Mucosa of rectum (tissue), 2 donors: ENCODE measurements around the gene GGT1.

ENCODE experiments used
- H3K27ac ChIP-seq, 2 donors: one replicate each; pipeline ENCODE4 v1.7.0; 2013; ENCODE audit warnings: inconsistent platforms in 2 of 2, low read depth in 2 of 2, low read length in 2 of 2
- H3K27me3 ChIP-seq, 2 donors: one replicate each; pipeline ENCODE4 v1.7.0; 2013; ENCODE audit warnings: low read length in 2 of 2; ENCODE audit not compliant: control insufficient read depth in 2 of 2, insufficient read depth in 2 of 2
- H3K36me3 ChIP-seq, 2 donors: one replicate each; pipeline ENCODE4 v1.7.0; 2013; ENCODE audit warnings: low read length in 2 of 2; ENCODE audit not compliant: control insufficient read depth in 2 of 2, insufficient read depth in 2 of 2
- H3K4me1 ChIP-seq, 2 donors: one replicate each; pipeline ENCODE4 v1.7.0; 2013; ENCODE audit warnings: low read length in 2 of 2, mild to moderate bottlenecking in 1 of 2; ENCODE audit not compliant: control insufficient read depth in 2 of 2, insufficient read depth in 2 of 2
- H3K4me3 ChIP-seq, 2 donors: one replicate each; pipeline ENCODE4 v1.7.0; 2013; ENCODE audit warnings: low read length in 2 of 2
- H3K9ac ChIP-seq, 2 donors: one replicate each; pipeline ENCODE4 v1.7.0; 2013; ENCODE audit warnings: low read length in 2 of 2, low read depth in 1 of 2, mild to moderate bottlenecking in 1 of 2
- H3K9me3 ChIP-seq, 2 donors: one replicate each; pipeline ENCODE4 v1.7.0; 2013; ENCODE audit warnings: low read length in 2 of 2; ENCODE audit not compliant: control insufficient read depth in 2 of 2
- donor health status: healthy.
- donor health status: Normal muscosa, but diverticular disease.

The GGT1 gene

DNA sequence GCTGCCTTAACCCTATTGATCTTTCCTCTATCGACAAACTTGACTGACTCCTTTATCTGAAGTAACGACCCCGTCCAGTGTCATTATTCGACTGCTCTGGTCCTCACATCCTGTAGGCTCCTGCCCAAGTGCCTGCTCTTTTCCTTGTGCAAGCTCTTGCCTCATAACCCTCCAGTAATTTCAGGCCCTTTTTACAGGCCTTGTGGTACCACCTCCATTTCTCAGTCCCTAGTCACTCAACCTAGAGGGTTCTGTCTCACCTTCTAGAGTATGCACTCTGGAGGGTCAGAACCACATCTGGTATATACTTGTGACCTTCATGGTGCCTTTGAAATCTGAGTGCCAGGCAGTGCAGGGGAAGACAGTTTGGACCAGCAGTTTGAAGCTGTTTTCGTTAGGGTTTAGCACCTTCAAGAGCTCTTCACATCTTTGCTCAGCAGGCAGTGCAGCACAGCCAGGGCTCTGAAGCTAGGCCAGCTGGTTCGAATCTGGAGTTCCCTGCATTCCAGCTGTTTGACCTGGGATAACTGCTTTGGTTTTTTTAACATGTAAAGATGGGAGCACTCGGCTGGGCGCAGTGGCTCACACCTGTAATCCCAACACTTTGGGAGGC is 36.0 kb upstream of the GGT1 start:
- peaks cover 38 to 45% of the 10 kb centered on the region in 2 donors for H3K36me3 ChIP-seq
- H3K4me1 ChIP-seq, result no peaks in the 10 kb centered on the region
- H3K4me3 ChIP-seq, result no peak overlapping the region
- no peak overlapping the region for H3K9ac ChIP-seq
- H3K27ac ChIP-seq, result no peak overlapping the region
- no peaks in the 10 kb centered on the region for H3K27me3 ChIP-seq
- H3K9me3 ChIP-seq, result no peaks in the 10 kb centered on the region

DNA sequence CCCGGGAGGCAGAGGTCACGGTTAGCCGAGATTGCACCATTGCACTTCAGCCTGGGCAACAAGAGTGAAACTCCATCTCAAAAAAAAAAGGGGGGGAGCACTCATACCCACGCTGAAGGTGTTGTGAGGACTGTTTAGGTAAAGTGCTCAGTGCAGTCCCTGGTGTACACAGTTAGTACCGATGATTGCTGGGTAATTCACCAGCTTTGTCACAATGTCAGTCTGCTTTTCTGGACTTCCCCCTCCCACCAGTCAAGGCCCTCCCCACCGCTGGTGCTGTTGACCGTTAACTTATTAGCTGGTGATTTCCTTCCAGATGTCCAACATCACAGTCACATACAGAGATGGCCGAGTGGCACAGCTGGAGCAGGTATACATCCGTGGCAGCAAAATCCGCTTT is 35.3 kb upstream of the GGT1 start:
- peaks cover 42 to 49% of the 10 kb centered on the region in 2 donors for H3K36me3 ChIP-seq

GRCh38 chr22:24571266-24571665 is 31.7 kb upstream of the GGT1 start:
- Histone ChIP-seq H3K27me3 (no peaks in the 10 kb centered on the region), H3K4me3 (no peak overlapping the region), H3K9ac (no peak overlapping the region), H3K27ac (no peak overlapping the region), H3K4me1 (no peaks in the 10 kb centered on the region), H3K9me3 (no peaks in the 10 kb centered on the region), H3K36me3 (peaks cover 43 to 58% of the 10 kb centered on the region in 2 donors)

More for the DNA sequence above, 35.3 kb upstream of the GGT1 start:
- H3K4me3 ChIP-seq, result no peak overlapping the region
- no peaks in the 10 kb centered on the region for H3K9me3 ChIP-seq
- H3K9ac ChIP-seq, result no peak overlapping the region
- H3K27me3 ChIP-seq, result no peaks in the 10 kb centered on the region
- no peak overlapping the region for H3K27ac ChIP-seq
- H3K4me1 ChIP-seq, result no peaks in the 10 kb centered on the region

DNA sequence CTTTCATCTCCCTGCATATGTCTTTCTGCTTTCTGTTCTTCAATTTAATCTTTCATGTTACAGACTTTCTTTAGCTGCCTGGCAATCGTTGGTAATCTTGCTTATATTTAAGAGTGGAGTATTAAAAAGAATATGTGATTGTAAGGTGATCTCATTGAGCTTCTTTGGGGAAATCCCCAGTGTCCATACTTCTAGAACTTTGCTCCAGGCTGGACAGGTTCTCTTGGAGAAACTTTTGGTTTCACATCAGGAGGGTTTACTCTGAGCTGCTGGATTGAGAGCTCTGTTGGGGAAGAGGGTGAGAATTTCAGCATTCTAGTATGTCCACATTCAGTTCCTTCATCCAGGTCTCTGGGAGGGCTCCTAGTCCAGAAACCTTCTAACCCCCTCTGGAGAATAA is 26.2 kb upstream of the GGT1 start:
- Histone ChIP-seq H3K4me3 (no peak overlapping the region), H3K4me1 (peaks cover 8 to 24% of the 10 kb centered on the region in 2 donors), H3K36me3 (peaks cover 18 to 28% of the 10 kb centered on the region in 2 donors), H3K27me3 (no peaks in the 10 kb centered on the region), H3K9ac (no peak overlapping the region), H3K9me3 (no peaks in the 10 kb centered on the region), H3K27ac (peak overlapping the region in 1 of 2 donors; percentile 12)

DNA sequence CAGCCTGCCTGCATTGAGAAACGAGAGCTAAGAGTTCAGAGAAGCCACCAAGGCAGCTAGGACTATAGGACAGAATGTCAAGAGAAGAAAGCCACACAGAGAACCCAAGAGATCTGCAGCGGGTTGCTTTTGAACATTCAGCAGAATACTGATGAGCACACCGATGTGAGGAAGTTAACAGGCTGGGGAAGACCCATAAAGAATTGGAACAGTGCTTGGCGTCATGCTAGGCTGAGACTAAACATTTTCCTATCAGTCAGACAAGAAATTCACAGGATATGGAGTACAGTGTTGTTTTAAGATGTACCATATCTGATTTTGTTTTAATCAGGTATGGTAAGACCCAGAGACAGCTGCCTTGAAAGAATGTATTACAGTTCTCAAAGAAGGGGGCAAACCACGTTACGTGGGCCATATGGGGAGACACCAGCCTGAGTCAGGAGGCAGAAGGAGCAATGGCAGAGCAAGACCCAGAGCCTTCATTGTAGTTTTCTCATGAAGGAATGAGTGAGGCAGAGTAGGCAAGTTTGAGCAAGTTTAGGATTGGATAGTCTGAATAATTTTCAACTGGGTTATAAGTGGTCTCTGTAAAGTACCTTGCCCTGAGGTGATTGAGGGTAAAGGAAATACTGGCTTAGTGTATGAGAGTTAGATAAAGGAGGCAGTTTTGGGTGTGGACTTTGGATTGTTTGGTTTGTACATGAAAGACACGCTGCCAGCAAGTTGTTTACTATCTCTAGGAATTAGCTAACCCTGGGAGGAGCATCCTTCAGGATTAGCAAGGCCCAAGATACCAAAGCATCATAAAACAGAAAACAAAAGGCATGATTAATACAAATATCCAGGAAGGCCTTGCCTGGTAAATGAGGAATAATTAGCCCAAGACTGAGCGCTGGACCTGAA is 24.4 kb upstream of the GGT1 start:
- H3K27ac ChIP-seq, result peak overlapping the region; percentile 70 to 78
- peaks cover 14 to 31% of the 10 kb centered on the region in 2 donors for H3K4me1 ChIP-seq
- no peak overlapping the region for H3K4me3 ChIP-seq
- peaks cover 5 to 10% of the 10 kb centered on the region in 2 donors for H3K36me3 ChIP-seq
- H3K27me3 ChIP-seq, result no peaks in the 10 kb centered on the region
- H3K9me3 ChIP-seq, result no peaks in the 10 kb centered on the region
- H3K9ac ChIP-seq, result peak overlapping the region in 1 of 2 donors; percentile 9

- no peaks in the 10 kb centered on the region for H3K27me3 ChIP-seq
- H3K4me3 ChIP-seq, result no peak overlapping the region
- H3K27ac ChIP-seq, result peak overlapping the region; percentile 70 to 78
- no peaks in the 10 kb centered on the region for H3K9me3 ChIP-seq
- H3K4me1 ChIP-seq, result peaks cover 19 to 36% of the 10 kb centered on the region in 2 donors
- no peak overlapping the region for H3K9ac ChIP-seq
- H3K36me3 ChIP-seq, result peaks cover 0 to 4% of the 10 kb centered on the region in 2 donors
Measured at GRCh38 chr22:24579258-24579601, 23.8 kb upstream of the GGT1 start.

- Histone ChIP-seq H3K9ac (no peak overlapping the region), H3K9me3 (no peaks in the 10 kb centered on the region), H3K4me1 (peaks cover 19 to 37% of the 10 kb centered on the region in 2 donors), H3K27me3 (no peaks in the 10 kb centered on the region), H3K4me3 (no peak overlapping the region), H3K27ac (no peak overlapping the region), H3K36me3 (no peaks in the 10 kb centered on the region)
Measured at GRCh38 chr22:24580276-24580675, 22.7 kb upstream of the GGT1 start.

DNA sequence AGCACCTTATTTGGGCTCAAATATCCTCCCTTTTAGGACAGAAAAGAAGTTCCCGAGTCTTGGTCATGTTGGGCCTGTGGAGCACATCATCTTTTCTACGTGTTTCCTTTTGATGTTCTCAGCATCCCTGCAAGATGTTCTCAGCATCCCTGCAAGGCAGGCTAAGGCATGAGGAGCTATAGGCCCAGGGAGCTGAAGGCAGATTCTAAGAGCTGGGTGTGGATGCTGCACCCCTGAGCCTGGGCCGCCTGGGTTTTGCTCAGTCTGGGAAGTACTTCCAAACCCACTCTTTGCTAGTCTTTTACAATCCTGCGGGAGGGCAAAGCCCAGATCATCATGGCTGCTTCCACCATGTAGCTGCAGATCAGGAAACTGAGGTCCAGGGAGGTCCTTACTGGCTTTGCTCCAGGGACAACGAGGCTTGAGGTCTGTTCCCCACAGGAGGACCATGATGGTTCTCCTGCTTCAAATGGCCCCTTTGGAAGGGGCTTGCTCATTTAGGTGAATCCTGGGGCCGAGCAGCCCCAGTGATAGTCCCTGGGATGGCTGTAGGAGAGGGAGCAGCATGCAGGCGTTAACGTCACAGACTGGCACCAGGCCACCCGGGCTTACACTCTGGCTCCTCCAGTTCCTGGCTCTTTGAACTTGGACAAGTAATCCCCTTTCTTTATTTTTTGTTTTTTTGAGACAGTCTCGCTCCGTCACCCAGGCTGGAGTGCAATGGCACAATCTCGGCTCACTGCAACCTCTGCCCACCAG is 20.8 kb upstream of the GGT1 start:
- no peak overlapping the region for H3K9ac ChIP-seq
- H3K9me3 ChIP-seq, result no peaks in the 10 kb centered on the region
- no peak overlapping the region for H3K27ac ChIP-seq
- no peaks in the 10 kb centered on the region for H3K27me3 ChIP-seq
- peaks cover 0 to 6% of the 10 kb centered on the region in 2 donors for H3K36me3 ChIP-seq
- no peak overlapping the region for H3K4me3 ChIP-seq
- peaks cover 19 to 30% of the 10 kb centered on the region in 2 donors for H3K4me1 ChIP-seq

DNA sequence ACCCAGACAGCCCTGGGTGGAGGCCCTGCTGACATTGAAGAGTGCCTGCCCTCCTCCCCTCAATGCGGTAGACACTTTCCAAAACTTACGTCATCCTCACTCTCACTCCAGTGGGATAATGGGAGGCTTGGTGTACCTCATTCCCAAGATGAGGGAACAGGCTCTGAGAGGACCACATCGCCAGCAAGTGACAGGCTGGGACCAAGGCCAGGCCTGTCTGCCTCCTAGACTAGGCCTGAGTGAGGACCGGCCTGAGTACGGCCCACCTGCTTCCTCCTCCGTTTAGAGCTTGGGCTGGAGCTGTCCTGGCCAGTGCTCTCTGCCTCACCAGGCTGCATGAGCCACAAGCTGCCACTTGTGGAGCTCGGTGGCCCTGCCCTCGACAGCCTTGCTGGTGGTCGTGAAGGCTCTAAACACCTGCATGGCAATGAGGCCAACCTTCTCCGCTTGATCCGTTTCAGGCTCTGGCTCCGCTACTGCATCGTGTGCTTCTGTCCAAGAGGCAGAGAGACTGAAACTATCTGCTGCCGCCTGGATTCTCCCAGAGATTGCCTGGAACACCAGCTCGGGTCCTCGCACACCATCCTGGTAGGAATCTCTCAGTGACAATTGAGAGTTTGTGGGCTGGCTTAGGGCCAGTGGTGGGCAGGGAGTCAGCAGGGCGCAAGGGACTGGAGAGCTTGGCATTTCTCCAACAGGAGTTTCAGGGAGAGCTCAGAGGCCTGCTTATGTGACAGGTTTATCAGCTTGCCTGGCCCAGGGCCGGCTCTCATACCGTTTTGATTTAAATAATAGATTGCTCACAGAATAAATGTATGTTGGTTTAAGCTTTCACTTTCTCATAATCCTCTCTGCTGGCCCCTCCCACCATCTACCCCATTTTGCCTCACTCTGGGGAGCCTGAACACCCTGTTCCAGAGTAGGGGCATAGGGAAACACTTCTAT is 19.5 kb upstream of the GGT1 start:
- H3K36me3 ChIP-seq, result peaks cover under 1 to 17% of the 10 kb centered on the region in 2 donors
- peaks cover 14 to 27% of the 10 kb centered on the region in 2 donors for H3K4me1 ChIP-seq
- H3K27me3 ChIP-seq, result no peaks in the 10 kb centered on the region
- no peaks in the 10 kb centered on the region for H3K9me3 ChIP-seq
- peak overlapping the region; percentile 17 to 49 for H3K9ac ChIP-seq
- peak overlapping the region; percentile 24 to 45 for H3K27ac ChIP-seq
- H3K4me3 ChIP-seq, result peak overlapping the region in 1 of 2 donors; percentile 5
